Fibroblast of villous mesenchyme (primary cell): Measurements from ENCODE around the gene BAZ1A. TPM values are rescaled to one million over a fixed set of nuclear protein-coding genes. Genes with fewer than 3 reads are reported as not detected.

ENCODE experiments used
- DNase-seq: peaks from one replicate; pipeline ENCODE4 v3.0.0-alpha.2; 2010; ENCODE audit warnings: low read depth
- H3K4me3 ChIP-seq: 2 replicates; pipeline ENCODE4 v1.5.1; 2011; ENCODE audit warnings: low read depth, mild to moderate bottlenecking, low read length
- CTCF ChIP-seq: IDR thresholded peaks from 2 replicates; pipeline ENCODE4 v1.5.1; 2012; ENCODE audit warnings: low read depth, mild to moderate bottlenecking, low read length; ENCODE audit not compliant: insufficient read depth
- total RNA-seq: library from RNA; depleted of rRNA; stranded (reverse); fragments of >200 nt; gene quantifications from 2 replicates; pipeline ENCODE4 v1.2.3, GENCODE V29; 2012

The BAZ1A gene
- total RNA-seq, 1 donor = 49.2 TPM

- H3K4me3 ChIP-seq = peak overlapping the region; percentile 92
- DNase-seq = peak; percentile 65
- TF ChIP-seq CTCF = peak; percentile 14
Measured at GRCh38 chr14:34874386-34875030, 652 bp downstream of the BAZ1A start.

GRCh38 chr14:34873589-34874385, 1.4 kb downstream of the BAZ1A start:
- no peak for TF ChIP-seq CTCF
- peak; percentile 81 for DNase-seq
- peak overlapping the region; percentile 92 for H3K4me3 ChIP-seq

- no peak for TF ChIP-seq CTCF
- H3K4me3 ChIP-seq = peak overlapping the region; percentile 92
- DNase-seq = peak; percentile 60
Measured at GRCh38 chr14:34872822-34873588, 2.2 kb downstream of the BAZ1A start.

- no peak overlapping the region for H3K4me3 ChIP-seq
- TF ChIP-seq CTCF = no peak
- DNase-seq = no peak
Measured at GRCh38 chr14:34867199-34867598, 8.0 kb downstream of the BAZ1A start.

GRCh38 chr14:34865889-34866574, 9.1 kb downstream of the BAZ1A start:
- H3K4me3 ChIP-seq = no peak overlapping the region
- no peak for TF ChIP-seq CTCF
- no peak for DNase-seq

GRCh38 chr14:34863844-34864243, 11.3 kb downstream of the BAZ1A start:
- TF ChIP-seq CTCF = no peak
- no peak overlapping the region for H3K4me3 ChIP-seq
- no peak for DNase-seq
